Bronchial epithelial cell (primary cell): ENCODE data around the gene UBAP1L. TPM values are rescaled to one million over a fixed set of nuclear protein-coding genes. Genes with fewer than 3 reads are reported as not detected.

ENCODE experiments used
- DNase-seq: peaks from one replicate; pipeline ENCODE4 v3.0.0-alpha.2; 2010; ENCODE audit warnings: low read depth
- FAIRE-seq: peaks from 2 replicates; lab custom pipeline; 2011; peaks lifted over from hg19 to GRCh38; lab: Jason Lieb, UNC
- H3K27me3 ChIP-seq: 2 replicates; pipeline ENCODE4 v1.5.1; 2011; ENCODE audit warnings: low read length; ENCODE audit not compliant: control insufficient read depth, insufficient read depth
- H3K36me3 ChIP-seq: 2 replicates; pipeline ENCODE4 v1.5.1; 2011; ENCODE audit warnings: low read length; ENCODE audit not compliant: control insufficient read depth, insufficient read depth
- H3K4me3 ChIP-seq: 2 replicates; pipeline ENCODE4 v1.5.1; 2011; ENCODE audit warnings: mild to moderate bottlenecking, low read depth, low read length, control low read depth
- CTCF ChIP-seq: IDR thresholded peaks from 2 replicates; pipeline ENCODE4 v1.5.1; 2011; ENCODE audit warnings: mild to moderate bottlenecking, moderate library complexity, low read length, control low read depth, inconsistent platforms; ENCODE audit not compliant: insufficient read depth, severe bottlenecking
- total RNA-seq: library from RNA; depleted of rRNA; stranded (reverse); fragments of >200 nt; gene quantifications from 2 replicates; pipeline ENCODE4 v1.2.1, GENCODE V29; 2014

Gene UBAP1L
- total RNA-seq, 1 donor from 2014 or later: 1.3 TPM

GRCh38 chr15:65056868-65057548 lies 58.0 kb downstream of the UBAP1L start:
- TF ChIP-seq CTCF: no peak
- DNase-seq (no peak), FAIRE-seq (no peak)
- Histone ChIP-seq H3K36me3 (no peaks in the 10 kb centered on the region), H3K27me3 (no peaks in the 10 kb centered on the region), H3K4me3 (no peak overlapping the region)

- Histone ChIP-seq H3K27me3 (no peaks in the 10 kb centered on the region), H3K36me3 (no peaks in the 10 kb centered on the region), H3K4me3 (no peak overlapping the region)
- FAIRE-seq: no peak
- no peak for DNase-seq
- no peak for TF ChIP-seq CTCF
Observed at GRCh38 chr15:65056106-65056505, 58.9 kb downstream of the UBAP1L start.

- Histone ChIP-seq H3K4me3 (no peak overlapping the region), H3K27me3 (no peaks in the 10 kb centered on the region), H3K36me3 (no peaks in the 10 kb centered on the region)
- FAIRE-seq (no peak), DNase-seq (peak; percentile 42)
- TF ChIP-seq CTCF: no peak
Observed at GRCh38 chr15:65055201-65055870, 59.7 kb downstream of the UBAP1L start.

GRCh38 chr15:65054333-65055200 lies 60.4 kb downstream of the UBAP1L start:
- TF ChIP-seq CTCF: peak; percentile 93
- peak; percentile 34 for DNase-seq
- Histone ChIP-seq H3K36me3 (no peaks in the 10 kb centered on the region), H3K4me3 (no peak overlapping the region), H3K27me3 (no peaks in the 10 kb centered on the region)
- FAIRE-seq: no peak

GRCh38 chr15:65052956-65053355 lies 62.0 kb downstream of the UBAP1L start:
- Histone ChIP-seq H3K27me3 (no peaks in the 10 kb centered on the region), H3K4me3 (no peak overlapping the region), H3K36me3 (no peaks in the 10 kb centered on the region)
- TF ChIP-seq CTCF: no peak
- FAIRE-seq (no peak), DNase-seq (no peak)
